GM23338 (cell line): ENCODE results near the gene CXCL10. TPM values are rescaled to one million over a fixed set of nuclear protein-coding genes. Genes with fewer than 3 reads are reported as not detected.

Experiments used
- ATAC-seq: fragments of 200-7000 bp; cut with Tn5 transposase; 3 replicates; pipeline ENCODE4 v1.9.1; 2020
- DNase-seq: peaks from one replicate; pipeline ENCODE4 v3.0.0-alpha.2; 2015; ENCODE audit warnings: low spot score
- H2AFZ ChIP-seq: fragments of 200-600 bp; sonication (generic); 2 replicates; pipeline ENCODE4 v1.8.0; 2016; ENCODE audit warnings: antibody characterized with exemption, mild to moderate bottlenecking, moderate library complexity
- H3F3A ChIP-seq: fragments of 200-600 bp; sonication (generic); replicated peaks from 2 replicates; pipeline ENCODE4 v1.8.0; 2017; ENCODE audit warnings: antibody characterized with exemption, mixed run types, low read depth
- H3K27ac ChIP-seq: fragments of 200-600 bp; sonication (generic); 2 replicates; pipeline ENCODE4 v1.6.1; 2016; ENCODE audit warnings: low read depth
- H3K27me3 ChIP-seq: fragments of 200-600 bp; sonication (generic); 2 replicates; pipeline ENCODE4 v1.8.0; 2016; ENCODE audit warnings: mild to moderate bottlenecking, mixed run types, moderate library complexity; ENCODE audit not compliant: insufficient read depth
- H3K36me3 ChIP-seq: fragments of 200-600 bp; sonication (generic); 2 replicates; pipeline ENCODE4 v1.8.0; 2016; ENCODE audit warnings: mild to moderate bottlenecking; ENCODE audit not compliant: insufficient read depth
- H3K4me1 ChIP-seq: fragments of 200-600 bp; sonication (generic); 2 replicates; pipeline ENCODE4 v1.8.0; 2016; ENCODE audit warnings: mild to moderate bottlenecking, moderate library complexity; ENCODE audit not compliant: insufficient read depth
- H3K4me2 ChIP-seq: fragments of 200-600 bp; sonication (generic); 2 replicates; pipeline ENCODE4 v1.7.1; 2017; ENCODE audit warnings: mixed run types
- H3K4me3 ChIP-seq: fragments of 200-600 bp; sonication (generic); 2 replicates; pipeline ENCODE4 v1.6.1; 2016; ENCODE audit warnings: mixed run types
- H3K79me2 ChIP-seq: fragments of 200-600 bp; sonication (generic); replicated peaks from 2 replicates; pipeline ENCODE4 v1.8.0; 2017; ENCODE audit warnings: mild to moderate bottlenecking; ENCODE audit not compliant: insufficient read depth
- H3K9me2 ChIP-seq: fragments of 200-600 bp; sonication (generic); 2 replicates; pipeline ENCODE4 v1.8.0; 2017; ENCODE audit not compliant: insufficient read depth
- H4K20me1 ChIP-seq: fragments of 200-600 bp; sonication (generic); replicated peaks from 2 replicates; pipeline ENCODE4 v1.8.0; 2017; ENCODE audit warnings: mild to moderate bottlenecking; ENCODE audit not compliant: insufficient read depth
- H3K27ac Mint-ChIP-seq: 2 replicates; pipeline ENCODE4 v1.8.0; 2020; ENCODE audit warnings: inconsistent platforms, mild to moderate bottlenecking, moderate library complexity, mixed read lengths
- H3K27me3 Mint-ChIP-seq: 3 replicates; pipeline ENCODE4 v1.8.0; 2022; ENCODE audit warnings: low read depth, mild to moderate bottlenecking, moderate library complexity, mixed read lengths, inconsistent platforms; ENCODE audit not compliant: insufficient read depth, poor library complexity
- H3K36me3 Mint-ChIP-seq: 3 replicates; pipeline ENCODE4 v1.8.0; 2021; ENCODE audit warnings: low read depth, mild to moderate bottlenecking, inconsistent platforms, moderate library complexity, mixed read lengths
- H3K4me1 Mint-ChIP-seq: 3 replicates; pipeline ENCODE4 v1.8.0; 2020; ENCODE audit warnings: mild to moderate bottlenecking, inconsistent platforms, mixed read lengths
- H3K4me3 Mint-ChIP-seq: 3 replicates; pipeline ENCODE4 v1.8.0; 2021; ENCODE audit warnings: moderate library complexity, mild to moderate bottlenecking, inconsistent platforms, mixed read lengths
- H3K9me3 Mint-ChIP-seq: 3 replicates; pipeline ENCODE4 v1.8.0; 2020; ENCODE audit warnings: moderate library complexity, mild to moderate bottlenecking, inconsistent platforms, mixed read lengths
- CREB1 ChIP-seq: fragments of 250-450 bp; sonication (Bioruptor Pico); IDR thresholded peaks from 2 replicates; pipeline ENCODE4 v1.5.0; 2020; ENCODE audit warnings: low read depth, mild to moderate bottlenecking, moderate library complexity
- CTCF ChIP-seq, 2 experiments: fragments of 200-600 bp in 1 of 2; sonication (generic) in 1 of 2; conservative IDR thresholded peaks; 2 replicates each; pipeline versions ENCODE4 v1.5.1 to v1.6.1; 2016 to 2017; ENCODE audit warnings: antibody characterized with exemption in 2 of 2, low read depth in 2 of 2, mild to moderate bottlenecking in 2 of 2, moderate library complexity in 1 of 2
- ETS1 ChIP-seq: IDR thresholded peaks from 2 replicates; pipeline ENCODE4 v1.6.1; 2016; ENCODE audit warnings: antibody characterized with exemption
- EZH2 ChIP-seq: fragments of 200-600 bp; sonication (generic); IDR thresholded peaks from one replicate; pipeline ENCODE4 v1.8.0; 2017; ENCODE audit warnings: antibody characterized with exemption, mild to moderate bottlenecking, low read depth; ENCODE audit not compliant: unreplicated experiment
- EZH2phosphoT487 ChIP-seq: fragments of 200-600 bp; sonication (generic); IDR thresholded peaks from one replicate; pipeline ENCODE4 v1.8.1; 2018; ENCODE audit warnings: antibody characterized with exemption; ENCODE audit not compliant: unreplicated experiment
- JUNB ChIP-seq: IDR thresholded peaks from one replicate; pipeline ENCODE4 v1.6.1; 2016; ENCODE audit warnings: antibody characterized with exemption; ENCODE audit not compliant: unreplicated experiment
- NANOG ChIP-seq: IDR thresholded peaks from 2 replicates; pipeline ENCODE4 v1.6.1; 2016; ENCODE audit warnings: antibody characterized with exemption, borderline replicate concordance
- POLR2AphosphoS5 ChIP-seq: IDR thresholded peaks from 2 replicates; pipeline ENCODE4 v1.6.1; 2016; ENCODE audit warnings: antibody characterized with exemption, low read depth
- STAT1 ChIP-seq: IDR thresholded peaks from one replicate; pipeline ENCODE4 v1.6.1; 2016; ENCODE audit warnings: antibody characterized with exemption; ENCODE audit not compliant: unreplicated experiment
- ZNF114 ChIP-seq: fragments of 250-450 bp; sonication (Bioruptor Pico); IDR thresholded peaks from 2 replicates; pipeline ENCODE4 v1.5.0; 2020; ENCODE audit warnings: mild to moderate bottlenecking, moderate library complexity
- ZNF331 ChIP-seq: fragments of 250-450 bp; sonication (Bioruptor Pico); IDR thresholded peaks from 2 replicates; pipeline ENCODE4 v1.5.0; 2020; ENCODE audit warnings: low read depth, mild to moderate bottlenecking, moderate library complexity
- ZNF462 ChIP-seq: fragments of 250-450 bp; sonication (Bioruptor Pico); IDR thresholded peaks from 2 replicates; pipeline ENCODE4 v1.5.0; 2020; ENCODE audit warnings: mild to moderate bottlenecking, moderate library complexity
- polyA plus RNA-seq: library from polyadenylated mRNA; unstranded; fragments of >200 nt; fragmentation: Nextera tagmentation; extraction: Ambion mirVana; gene quantifications from 2 replicates; pipeline ENCODE4 v1.2.1, GENCODE V29; 2016
- total RNA-seq: library from RNA; depleted of rRNA; stranded (reverse); fragments of >200 nt; shearing (Covaris generic); gene quantifications from 2 replicates; pipeline ENCODE4 v1.2.3, GENCODE V29; 2014
- TF ChIP-seq, protein P1 (sequence below): IDR thresholded peaks from one replicate; pipeline ENCODE4 v1.6.1; 2018; ENCODE audit warnings: antibody characterized with exemption; ENCODE audit not compliant: unreplicated experiment

CXCL10 gene
- total and polyA plus RNA-seq, 2 experiments from 2014 or later: not detected

DNA sequence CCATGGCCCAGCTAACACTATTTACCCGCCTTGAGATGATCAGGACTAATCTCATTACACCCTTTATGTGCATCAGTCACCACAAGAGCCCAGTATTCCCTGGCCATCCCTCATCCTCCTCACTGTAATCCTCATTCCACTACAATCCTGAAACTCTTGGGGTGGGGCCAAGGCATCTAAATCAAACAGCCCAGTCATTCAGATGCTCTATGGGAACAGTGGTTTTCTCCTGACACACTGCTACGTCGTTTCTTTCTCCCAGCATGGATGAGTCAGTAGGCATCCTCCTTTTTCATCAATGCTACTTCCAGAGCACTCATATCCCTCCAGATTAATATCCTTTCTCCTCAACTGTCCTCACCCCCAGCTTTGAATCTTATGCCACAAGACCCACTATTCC, 38.2 kb downstream of the CXCL10 start:
- no peak overlapping the region for H3K4me3 ChIP-seq
- TF ChIP-seq, protein P1, sequence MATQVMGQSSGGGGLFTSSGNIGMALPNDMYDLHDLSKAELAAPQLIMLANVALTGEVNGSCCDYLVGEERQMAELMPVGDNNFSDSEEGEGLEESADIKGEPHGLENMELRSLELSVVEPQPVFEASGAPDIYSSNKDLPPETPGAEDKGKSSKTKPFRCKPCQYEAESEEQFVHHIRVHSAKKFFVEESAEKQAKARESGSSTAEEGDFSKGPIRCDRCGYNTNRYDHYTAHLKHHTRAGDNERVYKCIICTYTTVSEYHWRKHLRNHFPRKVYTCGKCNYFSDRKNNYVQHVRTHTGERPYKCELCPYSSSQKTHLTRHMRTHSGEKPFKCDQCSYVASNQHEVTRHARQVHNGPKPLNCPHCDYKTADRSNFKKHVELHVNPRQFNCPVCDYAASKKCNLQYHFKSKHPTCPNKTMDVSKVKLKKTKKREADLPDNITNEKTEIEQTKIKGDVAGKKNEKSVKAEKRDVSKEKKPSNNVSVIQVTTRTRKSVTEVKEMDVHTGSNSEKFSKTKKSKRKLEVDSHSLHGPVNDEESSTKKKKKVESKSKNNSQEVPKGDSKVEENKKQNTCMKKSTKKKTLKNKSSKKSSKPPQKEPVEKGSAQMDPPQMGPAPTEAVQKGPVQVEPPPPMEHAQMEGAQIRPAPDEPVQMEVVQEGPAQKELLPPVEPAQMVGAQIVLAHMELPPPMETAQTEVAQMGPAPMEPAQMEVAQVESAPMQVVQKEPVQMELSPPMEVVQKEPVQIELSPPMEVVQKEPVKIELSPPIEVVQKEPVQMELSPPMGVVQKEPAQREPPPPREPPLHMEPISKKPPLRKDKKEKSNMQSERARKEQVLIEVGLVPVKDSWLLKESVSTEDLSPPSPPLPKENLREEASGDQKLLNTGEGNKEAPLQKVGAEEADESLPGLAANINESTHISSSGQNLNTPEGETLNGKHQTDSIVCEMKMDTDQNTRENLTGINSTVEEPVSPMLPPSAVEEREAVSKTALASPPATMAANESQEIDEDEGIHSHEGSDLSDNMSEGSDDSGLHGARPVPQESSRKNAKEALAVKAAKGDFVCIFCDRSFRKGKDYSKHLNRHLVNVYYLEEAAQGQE: no peak
- TF ChIP-seq ZNF462 (no peak), POLR2AphosphoS5 (no peak), EZH2phosphoT487 (no peak), ZNF331 (no peak), ZNF114 (CRISPR knock-in tag) (no peak), CTCF (conservative IDR thresholded peaks at IDR 0.05; ENCODE audit: low read depth in 2 of 2) (no peak), ETS1 (no peak), NANOG (no peak), EZH2 (no peak), STAT1 (no peak), CREB1 (CRISPR knock-in tag) (no peak), JUNB (no peak)
- H4K20me1 ChIP-seq: peaks cover 50% of the 10 kb centered on the region
- peaks cover 32% of the 10 kb centered on the region for H3K36me3 Mint-ChIP-seq
- H3F3A ChIP-seq: no peaks in the 10 kb centered on the region
- peaks cover 82% of the 10 kb centered on the region for H3K79me2 ChIP-seq
- no peaks in the 10 kb centered on the region for H3K9me2 ChIP-seq
- H3K27ac ChIP-seq: no peak overlapping the region
- no peak overlapping the region for H3K27ac Mint-ChIP-seq
- no peak overlapping the region for H3K4me2 ChIP-seq
- H2AFZ ChIP-seq: no peak overlapping the region
- no peaks in the 10 kb centered on the region for H3K27me3 ChIP-seq
- no peak for ATAC-seq
- H3K4me3 Mint-ChIP-seq: no peak overlapping the region
- H3K9me3 Mint-ChIP-seq: no peaks in the 10 kb centered on the region
- peaks cover 7% of the 10 kb centered on the region for H3K4me1 ChIP-seq
- no peaks in the 10 kb centered on the region for H3K27me3 Mint-ChIP-seq
- no peak for DNase-seq
- H3K4me1 Mint-ChIP-seq: peaks cover 11% of the 10 kb centered on the region
- peaks cover 21% of the 10 kb centered on the region; the same call in 1 of the 2 replicates for H3K36me3 ChIP-seq
